ENCODE data around the gene EEF1AKMT2.

GRCh38 chr10:124728071-124728829 lies 63.4 kb downstream of the EEF1AKMT2 start:
- no peak for TF ChIP-seq CTCF (IDR thresholded peaks at IDR 0.05)
- TF ChIP-seq POLR2A (IDR thresholded peaks at IDR 0.05), result no peak
